ENCODE data around the gene CNPY3.

CNPY3 gene

GRCh38 chr6:42984924-42985475 is 55.7 kb downstream of the CNPY3 start:
- no peak for DNase-seq

GRCh38 chr6:42987533-42988451 is 58.5 kb downstream of the CNPY3 start:
- DNase-seq: no peak

GRCh38 chr6:42988486-42989020 is 59.3 kb downstream of the CNPY3 start:
- DNase-seq: no peak

Measured in stimulated activated naive CD4-positive, alpha-beta T cell treated with Interleukin-2 at 50 U/mL for 16 hours (primary cell).